ENCODE measurements around the gene FRYL. TPM values are rescaled to one million over a fixed set of nuclear protein-coding genes. Genes with fewer than 3 reads are reported as not detected.
"Not testable (repeated sequence)": the region's sequence is repeated elsewhere in the genome, so short reads cannot be mapped to it uniquely, and the experiment has no call there.

The FRYL gene
- total RNA-seq, 1 donor from 2014 or later, result 30.8 TPM

DNA sequence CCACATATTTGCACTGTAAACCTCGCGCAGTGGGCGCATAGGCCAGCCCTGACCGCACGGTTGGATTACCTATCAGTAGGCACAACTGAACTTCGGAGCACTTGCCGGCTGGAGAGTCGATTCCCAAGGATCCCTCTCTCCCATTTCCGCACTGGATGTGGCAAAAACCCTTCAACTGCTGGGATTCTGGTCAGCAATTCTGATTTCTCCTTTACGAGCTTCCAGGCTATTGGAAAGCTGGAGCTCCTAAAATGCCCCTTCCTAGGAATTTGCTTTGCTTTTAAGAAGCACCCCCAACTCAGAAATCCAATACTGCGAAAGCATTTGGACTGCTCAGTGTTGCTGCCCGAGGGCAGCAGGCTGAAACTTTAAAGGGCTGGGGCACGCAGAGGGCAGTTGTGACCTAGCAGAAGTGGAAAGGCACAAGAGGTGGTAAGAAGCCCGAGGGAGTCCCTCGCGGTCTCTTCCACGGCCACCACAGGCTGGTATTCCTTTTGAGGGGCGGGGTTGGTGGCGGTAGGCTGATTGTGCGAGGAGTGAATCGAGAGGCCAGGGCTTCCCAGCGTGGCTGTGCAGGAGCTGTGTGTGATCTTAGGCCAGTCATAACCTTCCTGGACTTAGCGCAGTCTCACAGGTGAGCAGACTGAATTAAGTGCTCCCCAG lies 288.4 kb downstream of the FRYL start:
- no peak for DNase-seq (ENCODE audit: low read depth)

DNA sequence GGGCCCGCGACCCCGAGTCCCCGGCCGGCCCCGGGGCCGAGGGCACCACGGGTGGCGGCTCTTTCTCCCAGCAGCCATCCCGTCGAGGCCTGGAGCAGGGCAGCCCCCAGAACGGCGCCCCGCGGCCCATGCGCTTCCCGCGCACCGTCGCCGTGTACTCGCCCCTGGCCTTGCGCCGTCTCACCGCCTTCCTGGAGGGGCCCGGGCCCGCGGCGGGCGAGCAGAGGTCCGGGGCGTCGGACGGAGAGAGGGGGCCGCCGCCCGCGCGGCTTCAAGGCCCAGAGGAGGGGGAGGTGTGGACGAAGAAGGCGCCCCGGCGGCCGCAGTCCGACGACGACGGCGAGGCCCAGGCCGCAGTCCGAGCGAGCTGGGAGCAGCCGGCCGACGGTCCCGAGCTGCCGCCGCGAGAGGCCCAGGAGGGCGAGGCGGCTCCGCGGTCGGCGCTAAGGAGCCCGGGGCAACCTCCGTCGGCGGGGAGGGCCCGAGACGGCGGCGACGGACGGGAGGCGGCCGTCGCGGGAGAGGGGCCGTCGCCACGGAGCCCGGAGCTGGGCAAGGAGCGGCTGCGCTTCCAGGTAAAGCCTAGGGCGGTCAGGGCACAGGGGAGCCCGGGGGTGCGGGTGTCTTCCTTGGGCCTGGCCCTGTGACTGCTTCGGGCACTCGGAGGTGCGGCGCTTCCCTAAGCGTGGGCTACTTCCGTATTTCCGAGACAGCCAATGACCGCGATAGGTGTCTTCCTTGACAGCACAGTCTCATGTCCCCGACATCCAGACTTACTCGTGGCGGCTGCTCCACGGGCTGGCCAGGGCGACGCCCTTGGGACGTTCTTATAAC lies 289.2 kb downstream of the FRYL start:
- DNase-seq (ENCODE audit: low read depth), result no peak

DNA sequence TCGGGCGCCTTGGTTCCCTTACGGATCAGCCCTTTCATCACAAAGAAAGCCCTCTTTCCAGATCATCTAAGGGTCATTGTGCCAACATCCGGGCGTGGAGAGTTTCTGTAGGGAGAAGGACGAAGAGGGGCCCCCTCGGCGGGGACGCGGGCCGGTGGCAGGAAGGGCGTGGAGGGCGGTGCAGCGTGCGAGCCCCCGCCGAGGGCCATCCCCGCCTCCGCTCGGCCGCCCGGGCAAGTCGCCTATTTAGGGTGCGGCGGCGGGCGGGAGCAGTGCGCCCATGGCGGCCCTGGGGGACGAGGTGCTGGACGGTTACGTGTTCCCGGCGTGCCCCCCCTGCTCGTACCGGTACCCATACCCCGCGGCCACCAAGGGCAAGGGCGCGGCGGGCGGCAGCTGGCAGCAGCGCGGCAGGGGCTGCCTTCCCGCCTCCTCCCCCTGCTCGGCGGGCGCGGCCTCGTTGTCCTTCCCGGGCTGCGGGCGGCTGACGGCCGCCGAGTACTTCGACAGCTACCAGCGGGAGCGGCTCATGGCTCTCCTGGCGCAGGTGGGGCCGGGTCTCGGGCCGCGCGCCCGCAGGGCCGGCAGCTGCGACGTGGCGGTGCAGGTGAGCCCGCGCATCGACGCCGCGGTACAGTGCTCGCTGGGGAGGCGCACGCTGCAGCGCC lies 289.9 kb downstream of the FRYL start, which contains the start of gene ZAR1:
TSS of gene ZAR1 (plus strand) at position 241 of the 668 bp plus-strand sequence. CDS start at position 281, 40 bp downstream.
- DNase-seq (ENCODE audit: low read depth), result peak; percentile 9

DNA sequence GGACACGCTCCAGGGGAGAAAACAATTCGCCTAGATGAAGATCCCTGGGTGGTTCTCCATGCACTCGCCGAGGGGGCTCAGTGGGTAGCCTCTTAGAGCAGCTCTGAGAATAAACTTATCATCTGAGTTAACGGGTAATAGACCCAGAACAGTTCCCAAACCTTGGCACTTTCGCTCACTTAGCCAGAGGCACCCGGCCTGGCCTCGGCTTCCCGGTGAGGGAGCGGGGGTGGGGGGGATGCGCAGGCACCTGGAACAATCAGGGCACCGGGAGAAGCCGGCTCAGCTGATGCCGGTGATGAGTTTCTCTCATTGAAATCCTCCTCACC lies 290.4 kb downstream of the FRYL start:
- no peak for DNase-seq (ENCODE audit: low read depth)

DNA sequence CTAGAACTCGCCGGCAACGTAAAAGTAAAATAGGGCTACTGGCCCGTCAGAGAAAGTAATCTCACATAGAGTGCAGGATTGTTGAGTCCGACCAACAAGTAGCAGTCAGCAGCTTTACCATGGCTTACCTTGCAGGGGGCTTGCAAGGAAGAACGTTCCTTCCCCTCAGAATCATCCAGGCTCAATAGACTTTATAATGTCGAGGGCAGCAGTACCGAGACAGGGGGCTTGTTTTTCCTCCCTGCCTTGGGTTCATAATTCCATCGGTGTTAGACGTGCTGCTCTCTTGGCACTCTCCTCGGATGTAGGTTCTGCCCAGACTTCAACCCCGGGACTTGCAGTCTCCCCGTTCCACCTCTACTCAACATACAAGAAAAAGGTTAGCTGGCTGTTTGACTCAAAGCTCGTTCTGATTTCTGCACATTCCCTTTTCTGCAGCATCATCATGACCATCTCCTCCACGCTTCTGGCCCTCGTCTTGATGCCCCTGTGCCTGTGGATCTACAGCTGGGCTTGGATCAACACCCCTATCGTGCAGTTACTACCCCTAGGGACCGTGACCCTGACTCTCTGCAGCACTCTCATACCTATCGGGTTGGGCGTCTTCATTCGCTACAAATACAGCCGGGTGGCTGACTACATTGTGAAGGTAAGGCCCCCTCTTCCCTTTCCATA lies 295.4 kb downstream of the FRYL start:
- no peak for DNase-seq (ENCODE audit: low read depth)

DNA sequence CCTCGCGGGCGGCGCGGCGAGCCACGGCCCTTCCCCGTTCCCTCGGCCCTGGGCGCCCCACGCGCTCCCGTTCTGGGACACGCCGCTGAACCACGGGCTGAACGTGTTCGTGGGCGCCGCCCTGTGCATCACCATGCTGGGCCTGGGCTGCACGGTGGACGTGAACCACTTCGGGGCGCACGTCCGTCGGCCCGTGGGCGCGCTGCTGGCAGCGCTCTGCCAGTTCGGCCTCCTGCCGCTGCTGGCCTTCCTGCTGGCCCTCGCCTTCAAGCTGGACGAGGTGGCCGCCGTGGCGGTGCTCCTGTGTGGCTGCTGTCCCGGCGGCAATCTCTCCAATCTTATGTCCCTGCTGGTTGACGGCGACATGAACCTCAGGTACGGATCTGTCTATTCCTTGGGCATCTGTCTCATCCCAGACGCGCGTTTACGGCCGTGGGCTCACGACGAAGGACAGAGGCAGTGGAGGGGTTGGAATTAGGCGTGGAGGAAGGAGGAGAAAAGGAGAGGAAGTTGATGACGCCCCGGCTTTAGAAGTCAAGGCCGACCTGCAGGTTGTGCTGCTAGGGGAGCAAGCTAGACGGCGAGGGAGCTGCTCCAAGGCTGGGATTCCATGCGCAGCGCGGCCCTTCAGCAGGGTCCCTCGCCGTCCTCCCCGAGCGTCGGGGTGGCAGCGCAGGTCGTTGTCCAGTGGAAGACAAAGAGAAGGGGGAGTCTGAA lies 296.1 kb downstream of the FRYL start:
- no peak for DNase-seq (ENCODE audit: low read depth)

DNA sequence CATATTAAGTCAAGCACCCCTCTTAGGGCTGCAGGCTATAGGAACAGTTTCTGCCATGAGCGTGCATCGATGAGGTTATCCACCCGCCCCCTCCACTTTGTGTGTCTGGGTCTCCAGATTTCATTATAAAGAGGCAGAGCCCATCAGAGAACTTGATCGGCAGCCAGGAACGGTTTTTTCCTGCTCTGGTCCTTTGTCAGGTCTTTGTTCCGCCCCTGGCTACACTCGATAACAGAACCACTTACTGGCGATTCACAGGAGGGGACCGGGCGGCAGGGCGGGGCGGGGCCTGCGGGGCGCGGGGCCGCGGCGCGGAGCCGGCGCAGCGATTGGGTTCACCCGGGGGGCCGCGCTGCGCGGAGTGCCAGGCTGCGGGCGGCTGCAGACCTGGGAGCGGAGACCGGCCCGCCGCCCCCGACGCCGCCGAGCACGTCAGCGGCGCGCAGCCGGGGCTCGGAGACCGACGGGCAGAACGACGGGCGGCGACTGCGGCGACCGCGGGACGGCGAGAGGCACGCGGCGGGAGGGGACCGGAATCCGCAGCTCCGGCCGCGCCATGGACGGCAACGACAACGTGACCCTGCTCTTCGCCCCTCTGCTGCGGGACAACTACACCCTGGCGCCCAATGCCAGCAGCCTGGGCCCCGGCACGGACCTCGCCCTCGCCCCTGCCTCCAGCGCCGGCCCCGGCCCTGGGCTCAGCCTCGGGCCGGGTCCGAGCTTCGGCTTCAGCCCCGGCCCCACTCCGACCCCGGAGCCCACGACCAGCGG lies 296.9 kb downstream of the FRYL start, which contains the start of gene SLC10A4:
TSS of gene SLC10A4 (plus strand) at position 338 of the 771 bp plus-strand sequence. CDS start at position 557, 219 bp downstream.
- no peak for DNase-seq (ENCODE audit: low read depth)

DNA sequence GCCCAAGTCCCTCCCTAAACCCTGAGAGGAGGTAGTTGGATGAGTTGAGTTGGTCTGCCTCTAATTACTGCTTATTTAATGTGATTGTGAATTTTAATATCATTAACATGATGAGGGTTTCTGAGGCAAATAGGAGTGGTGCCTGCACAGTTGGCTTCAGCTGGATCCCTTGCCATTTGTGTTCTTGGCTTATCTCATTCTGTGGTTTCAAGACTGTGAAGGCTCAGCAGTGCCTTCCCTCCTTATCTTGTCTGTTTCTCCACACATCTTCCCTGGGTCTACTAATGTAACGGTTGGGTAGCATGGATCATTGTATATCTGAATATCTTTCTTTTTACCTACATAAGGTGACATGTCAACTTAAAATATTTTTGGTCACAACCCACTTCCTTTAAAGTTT lies 298.5 kb downstream of the FRYL start:
- no peak for DNase-seq (ENCODE audit: low read depth)

DNA sequence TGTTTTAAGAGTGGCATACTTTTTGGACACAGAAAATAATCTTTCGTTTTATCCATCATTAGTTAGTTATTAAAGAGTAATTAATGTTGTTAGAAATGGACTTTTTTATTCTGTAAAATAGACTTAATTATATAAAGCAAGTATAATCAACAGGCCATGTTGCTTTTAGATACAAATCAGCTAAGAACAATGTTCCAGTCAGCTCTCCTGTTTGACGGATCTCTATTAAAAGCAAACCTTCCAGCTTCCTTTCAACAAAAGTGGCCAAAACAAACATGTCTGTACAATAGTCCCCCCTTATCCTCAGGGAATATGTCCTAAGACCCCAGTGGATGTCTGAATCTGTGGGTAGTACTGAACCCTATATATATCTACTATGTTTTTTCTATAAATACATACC lies 301.8 kb downstream of the FRYL start:
- no peak for DNase-seq (ENCODE audit: low read depth)

DNA sequence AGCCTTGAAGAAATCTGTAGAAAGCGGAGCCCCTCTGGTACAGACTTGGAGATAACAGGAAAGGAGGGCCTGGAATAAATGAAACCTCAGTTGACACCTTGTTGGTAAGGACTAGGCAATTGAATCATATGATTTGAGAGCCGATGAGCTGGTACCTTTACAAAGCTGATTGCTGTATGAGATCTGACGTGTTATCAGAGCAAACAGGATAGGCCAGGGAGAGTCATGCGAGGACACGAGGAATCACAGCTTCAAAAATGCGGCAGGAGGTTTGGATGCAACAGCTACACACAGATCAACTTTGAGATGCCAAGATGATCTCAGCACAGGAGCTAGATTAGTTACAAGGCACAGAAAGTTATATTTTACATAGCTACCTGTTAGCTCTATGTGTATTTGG lies 304.3 kb downstream of the FRYL start:
- DNase-seq (ENCODE audit: low read depth), result no peak

DNA sequence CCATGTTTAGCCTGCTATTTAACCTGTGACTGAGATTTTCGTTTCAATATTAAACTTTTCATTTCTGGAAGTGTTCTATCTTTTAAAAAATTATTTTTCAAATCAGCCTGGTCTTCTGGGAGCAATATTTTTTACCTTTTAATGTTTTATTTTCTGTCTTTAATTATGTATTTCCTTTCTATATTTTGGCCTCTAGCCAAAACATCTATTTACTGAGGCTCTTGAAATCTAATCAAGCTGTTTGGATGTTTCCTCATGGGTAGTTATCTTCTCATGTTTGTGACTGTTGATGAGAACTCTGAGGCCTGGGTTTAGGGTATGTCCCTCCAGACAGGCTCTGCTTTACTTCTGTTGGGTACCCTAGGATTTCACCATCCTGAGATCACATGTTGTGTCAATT lies 307.3 kb downstream of the FRYL start:
- DNase-seq (ENCODE audit: low read depth), result no peak

DNA sequence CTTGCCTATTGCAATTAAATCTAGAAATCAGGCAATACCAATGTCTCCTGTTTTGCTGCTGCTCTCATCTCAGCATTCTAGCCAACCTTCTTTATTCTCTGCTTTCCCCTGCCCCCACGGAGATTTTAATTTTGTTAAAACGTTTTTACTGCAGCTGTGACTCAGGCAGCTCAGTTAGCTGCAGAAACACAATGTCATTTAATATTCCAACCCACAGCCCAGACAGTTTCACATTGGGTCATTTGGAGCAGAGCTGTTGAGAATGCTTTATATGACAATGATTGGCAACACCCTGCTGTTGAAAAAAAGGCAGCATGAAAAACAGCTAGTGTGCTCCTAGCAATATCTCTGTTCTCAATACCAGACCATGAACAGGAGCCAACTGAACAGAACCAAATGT lies 309.5 kb downstream of the FRYL start:
- DNase-seq (ENCODE audit: low read depth), result peak; percentile 57

DNA sequence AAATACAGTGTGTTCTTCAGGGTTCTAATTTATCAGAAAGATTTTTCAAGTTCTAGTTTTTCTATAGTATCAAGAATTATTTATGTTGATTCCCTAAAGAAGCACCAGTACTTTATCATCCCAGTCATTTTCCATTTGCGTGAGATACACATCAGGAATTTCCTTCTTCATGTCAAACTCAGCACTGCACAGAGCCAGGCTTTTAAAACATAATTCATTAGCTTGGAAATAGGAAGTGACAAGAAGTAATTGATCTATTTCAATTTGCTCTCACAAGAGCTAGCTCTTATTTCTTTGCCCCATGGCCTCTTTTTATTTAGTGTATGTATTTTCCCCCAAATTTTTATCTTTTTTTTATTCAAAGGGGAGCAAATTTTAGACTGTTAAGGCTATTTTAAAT lies 309.9 kb downstream of the FRYL start:
- DNase-seq (ENCODE audit: low read depth), result no peak

DNA sequence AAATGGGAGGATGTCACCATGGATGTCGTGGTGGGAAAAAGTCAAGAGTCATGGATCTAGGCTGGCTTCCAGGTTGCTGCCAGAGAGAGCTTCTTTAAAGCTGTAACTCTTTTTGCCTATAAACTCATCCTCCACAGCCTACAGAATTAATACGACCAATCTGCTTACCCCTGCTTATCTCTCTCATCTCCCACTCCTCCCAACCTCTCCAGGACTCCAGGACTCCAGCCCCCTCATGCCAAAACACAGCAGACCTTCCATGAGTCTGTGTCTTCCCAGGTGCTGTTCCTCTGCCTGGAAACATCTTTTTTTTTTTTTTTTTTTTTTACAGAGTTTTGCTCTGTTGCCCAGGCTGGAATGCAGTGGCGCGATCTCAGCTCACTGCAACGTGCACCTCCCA lies 312.2 kb downstream of the FRYL start:
- no peak for DNase-seq (ENCODE audit: low read depth)

DNA sequence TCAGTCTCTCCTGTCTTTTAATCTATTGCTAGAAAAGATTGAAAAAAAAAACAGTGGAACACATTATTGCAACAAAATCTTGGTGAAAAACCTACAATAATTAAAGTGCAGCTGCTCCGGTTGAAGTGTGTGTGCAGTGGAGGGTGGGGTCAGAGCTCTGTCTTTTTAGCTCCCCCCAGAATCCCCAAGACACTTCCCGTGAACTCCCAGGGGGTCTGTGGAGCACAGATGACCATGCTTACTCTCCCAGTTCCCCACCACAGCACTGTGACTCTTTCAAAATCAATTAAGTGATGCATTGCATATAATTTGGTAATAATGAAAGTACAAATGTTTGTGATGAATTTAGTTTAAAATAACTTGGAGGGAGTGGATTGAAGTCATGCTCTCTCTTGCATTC lies 312.6 kb downstream of the FRYL start:
- DNase-seq (ENCODE audit: low read depth), result no peak

DNA sequence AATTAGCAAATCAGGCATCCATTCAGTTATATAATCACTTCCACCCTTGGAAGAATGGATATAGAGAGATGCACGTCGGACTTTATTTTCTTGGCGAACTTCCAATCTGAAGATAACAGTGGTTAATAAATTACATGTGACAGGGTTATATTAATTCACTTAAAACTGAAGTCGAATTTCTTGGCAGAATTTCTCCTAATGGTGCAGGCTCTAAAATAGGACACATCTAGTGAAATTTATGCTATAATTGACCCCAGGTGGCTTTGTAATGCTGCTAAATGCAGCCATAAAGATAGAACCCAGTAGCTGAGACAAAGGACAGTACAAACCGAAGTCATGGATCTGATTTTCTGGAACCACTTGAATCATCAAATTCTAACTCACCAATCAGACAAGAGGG lies 317.7 kb downstream of the FRYL start:
- DNase-seq (ENCODE audit: low read depth), result no peak

DNA sequence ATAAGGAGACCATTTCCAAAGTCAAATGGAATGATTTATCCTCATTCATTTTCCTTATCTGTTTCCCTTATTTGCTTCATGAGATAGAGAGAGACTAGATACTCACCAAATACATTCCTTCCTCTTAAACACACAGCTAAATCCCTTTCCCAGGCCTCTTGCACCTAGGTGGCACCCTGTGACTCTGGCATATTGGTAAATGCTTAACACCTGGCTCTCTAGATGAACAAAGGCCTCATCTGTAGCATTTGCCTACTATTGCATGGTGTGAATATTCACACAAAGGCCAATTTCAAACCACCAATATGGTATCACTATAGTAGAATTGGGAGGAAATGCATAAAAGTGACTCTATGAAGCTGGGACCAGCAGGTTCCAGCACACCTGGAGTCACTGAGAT lies 319.1 kb downstream of the FRYL start:
- no peak for DNase-seq (ENCODE audit: low read depth)

DNA sequence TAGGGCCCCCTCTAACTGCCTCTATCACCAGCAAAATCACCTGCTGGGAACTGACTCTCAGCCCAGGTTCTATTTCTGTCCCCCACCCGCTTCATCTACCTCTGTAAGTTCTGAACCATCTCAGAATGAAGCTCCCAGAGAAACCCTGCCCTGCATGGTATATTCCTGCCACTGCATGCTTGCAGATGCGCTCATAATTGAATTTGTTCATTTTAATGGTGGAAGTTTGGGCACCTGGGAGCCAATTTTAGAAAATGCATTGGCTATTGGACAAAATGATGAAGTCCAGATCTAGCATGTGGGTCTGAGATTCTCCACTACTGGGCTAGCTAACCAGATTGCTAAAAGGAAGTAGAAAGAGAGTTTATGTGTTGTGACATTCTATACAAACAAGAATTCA lies 325.5 kb downstream of the FRYL start:
- no peak for DNase-seq (ENCODE audit: low read depth)

DNA sequence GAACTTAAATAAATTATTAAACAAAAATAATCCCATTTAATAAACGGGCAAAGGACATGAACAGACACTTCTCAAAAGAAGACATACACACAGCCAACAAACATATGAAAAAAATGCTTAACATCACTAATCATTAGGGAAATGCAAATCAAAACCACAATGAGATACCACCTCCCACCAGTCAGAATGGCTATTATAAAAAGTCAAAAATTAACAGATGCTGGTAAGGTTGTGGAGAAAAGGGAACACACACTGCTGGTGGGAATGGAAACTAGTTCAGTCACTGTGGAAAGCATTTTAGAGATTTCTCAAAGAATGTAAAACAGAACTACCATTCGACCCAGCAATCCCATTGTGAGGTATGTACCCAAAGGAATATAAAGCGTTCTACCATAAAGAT lies 328.4 kb downstream of the FRYL start:
- not testable (repeated sequence) for DNase-seq (ENCODE audit: low read depth)

DNA sequence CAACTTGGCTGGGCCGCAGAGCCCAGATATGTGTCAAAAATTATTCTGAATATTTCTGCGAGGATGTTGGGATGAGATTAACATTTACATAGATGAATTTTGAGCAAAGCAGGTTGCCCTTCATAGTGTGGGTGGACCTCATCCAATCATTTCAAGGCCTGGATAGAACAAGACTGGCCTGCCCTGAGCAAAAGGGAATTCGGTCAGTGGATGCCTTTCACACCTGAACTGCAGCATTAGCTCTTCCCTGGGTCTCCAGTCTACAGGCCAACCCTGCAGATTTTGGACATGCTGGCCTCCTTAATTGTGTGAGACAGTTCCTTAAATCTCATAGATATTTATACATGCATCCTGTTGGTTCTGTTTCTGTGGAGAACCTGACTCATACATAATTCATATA lies 329.3 kb downstream of the FRYL start:
- DNase-seq (ENCODE audit: low read depth), result no peak

Measured in myocyte (in vitro differentiated cells).